ENCODE results near the gene MASP2.

GRCh38 chr1:10980841-10981727, 66.0 kb downstream of the MASP2 start:
- no peak for TF ChIP-seq CTCF (IDR thresholded peaks at IDR 0.05)
- no peak for TF ChIP-seq POLR2A (IDR thresholded peaks at IDR 0.05)

Measured in esophagus squamous epithelium (tissue), 4 donors.